GM18951 (cell line): Measurements from ENCODE around the gene AURKAIP1.

Experiments used
- POLR2A ChIP-seq: IDR thresholded peaks from 4 replicates; pipeline ENCODE4 v1.6.1; 2011; ENCODE audit warnings: mild to moderate bottlenecking; ENCODE audit not compliant: insufficient read length, insufficient read depth; ENCODE audit errors: extremely low read depth
- in situ Hi-C: fragments of 300-500 bp; cut with MboI; formaldehyde crosslinking; loops from one replicate; pipeline ENCODE4 v1.12.0; 2022; ENCODE audit warnings: low sequenced_read_pairs, mixed read lengths, inconsistent platforms; ENCODE audit not compliant: unreplicated experiment

Gene AURKAIP1

GRCh38 chr1:1347663-1348419 is 27.2 kb downstream of the AURKAIP1 start:
- in situ Hi-C loops: no loop called here
- TF ChIP-seq POLR2A: no peak

- in situ Hi-C loops: no loop called here
- TF ChIP-seq POLR2A: no peak
Measured at GRCh38 chr1:1347026-1347595, 27.9 kb downstream of the AURKAIP1 start.

- in situ Hi-C loops: no loop called here
- TF ChIP-seq POLR2A: no peak
Measured at GRCh38 chr1:1346501-1346890, 28.5 kb downstream of the AURKAIP1 start.

GRCh38 chr1:1345860-1346500 is 29.0 kb downstream of the AURKAIP1 start:
- in situ Hi-C loops: no loop called here
- no peak for TF ChIP-seq POLR2A

- in situ Hi-C loops: no loop called here
- no peak for TF ChIP-seq POLR2A
Measured at GRCh38 chr1:1345384-1345783, 29.6 kb downstream of the AURKAIP1 start.

- TF ChIP-seq POLR2A: no peak
Measured at GRCh38 chr1:1344655-1345361, 30.2 kb downstream of the AURKAIP1 start.

GRCh38 chr1:1343811-1344421 is 31.1 kb downstream of the AURKAIP1 start:
- in situ Hi-C loops: no loop called here
- TF ChIP-seq POLR2A: no peak

More at GRCh38 chr1:1344655-1345361, 30.2 kb downstream of the AURKAIP1 start:
- in situ Hi-C loops: no loop called here

GRCh38 chr1:1342584-1343115 is 32.4 kb downstream of the AURKAIP1 start:
- in situ Hi-C loops: no loop called here

GRCh38 chr1:1342061-1342562 is 32.9 kb downstream of the AURKAIP1 start:
- in situ Hi-C loops: no loop called here
- TF ChIP-seq POLR2A: no peak

More at GRCh38 chr1:1342584-1343115, 32.4 kb downstream of the AURKAIP1 start:
- TF ChIP-seq POLR2A: no peak

- in situ Hi-C loops: no loop called here
Measured at GRCh38 chr1:1341549-1342021, 33.4 kb downstream of the AURKAIP1 start.

GRCh38 chr1:1340791-1341548 is 34.0 kb downstream of the AURKAIP1 start:
- in situ Hi-C loops: no loop called here
- TF ChIP-seq POLR2A: no peak

More at GRCh38 chr1:1341549-1342021, 33.4 kb downstream of the AURKAIP1 start:
- no peak for TF ChIP-seq POLR2A

GRCh38 chr1:1340185-1340584 is 34.8 kb downstream of the AURKAIP1 start:
- in situ Hi-C loops: no loop called here
- TF ChIP-seq POLR2A: no peak
